ENCODE results near the gene DEAF1.

DNA sequence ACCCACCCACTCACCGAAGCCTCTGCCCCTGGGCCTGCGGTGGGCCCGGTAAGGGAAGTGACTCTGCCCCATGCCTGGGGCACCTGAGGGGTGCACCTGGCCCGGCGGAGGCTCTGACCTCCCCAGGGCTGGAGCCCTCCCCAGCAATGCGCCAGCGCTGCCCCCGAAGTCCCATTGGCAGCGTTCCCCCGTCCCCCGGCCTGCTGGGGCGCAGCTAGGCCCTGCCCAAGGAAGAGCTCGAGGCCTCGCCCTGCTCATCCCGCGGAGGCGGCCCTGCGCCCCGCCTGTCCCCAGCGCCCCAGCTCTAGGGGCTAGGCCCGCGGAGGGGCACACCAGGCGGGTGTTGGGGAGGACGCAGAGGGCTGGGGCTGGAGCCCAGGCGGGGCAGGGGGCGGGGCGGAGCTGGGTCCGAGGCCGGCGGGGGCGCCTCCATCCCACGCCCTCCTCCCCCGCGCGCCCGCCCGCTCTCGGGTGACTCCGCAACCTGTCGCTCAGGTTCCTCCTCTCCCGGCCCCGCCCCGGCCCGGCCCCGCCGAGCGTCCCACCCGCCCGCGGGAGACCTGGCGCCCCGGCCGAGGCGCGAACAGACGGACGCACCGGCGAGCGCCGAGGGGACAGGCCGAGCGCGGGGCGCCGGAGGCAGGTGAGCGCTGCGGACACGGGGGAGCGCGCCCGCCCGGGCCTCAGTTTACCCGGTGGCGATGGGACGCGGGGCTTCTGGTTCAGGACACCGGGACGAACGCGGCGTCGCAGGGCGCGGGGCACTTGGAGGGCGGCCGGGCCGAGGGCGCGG lies 10.8 kb upstream of the DEAF1 start, which contains the start of gene EPS8L2:
- TF ChIP-seq POLR2A (IDR thresholded peaks at IDR 0.05) (no peak), POLR2AphosphoS5 (IDR thresholded peaks at IDR 0.05) (no peak)
